ENCODE results near the gene NOS1AP.

NOS1AP gene

GRCh38 chr1:162213281-162213912 is 143.9 kb downstream of the NOS1AP start:
- Histone ChIP-seq H3K4me1 (ENCODE audit: control insufficient read depth, insufficient read depth, low read length) (peaks cover 42% of the 10 kb centered on the region), H3K27ac (ENCODE audit: low read depth, low read length) (peak overlapping the region; percentile 78), H3K27me3 (ENCODE audit: control insufficient read depth, insufficient read depth, low read length) (no peaks in the 10 kb centered on the region), H3K36me3 (ENCODE audit: control insufficient read depth, insufficient read depth, low read length) (no peaks in the 10 kb centered on the region), H3K4me3 (ENCODE audit: low read length) (no peak overlapping the region), H3K9ac (ENCODE audit: low read length) (no peak overlapping the region)

DNA sequence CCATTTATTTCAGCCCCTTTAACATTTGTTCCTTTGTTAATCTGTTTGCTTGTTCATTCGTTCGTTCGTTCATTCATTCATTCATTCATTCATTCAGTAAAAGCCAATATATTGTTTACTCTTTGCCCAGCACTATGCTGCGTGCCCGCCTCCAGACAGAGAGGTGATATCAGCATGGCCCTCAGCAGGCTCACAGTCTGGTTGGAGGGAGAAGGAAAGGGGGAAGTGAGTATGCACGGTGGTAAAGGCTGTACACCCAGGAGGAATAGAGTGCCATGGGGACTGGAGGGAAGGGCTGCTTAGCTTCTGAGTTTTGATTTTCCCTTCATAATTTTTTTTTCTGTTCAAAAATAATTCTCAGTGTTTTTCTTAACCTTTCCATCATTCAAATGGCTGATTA is 144.7 kb downstream of the NOS1AP start:
- H3K4me1 ChIP-seq (ENCODE audit: control insufficient read depth, insufficient read depth, low read length) = peaks cover 42% of the 10 kb centered on the region
- no peaks in the 10 kb centered on the region for H3K36me3 ChIP-seq (ENCODE audit: control insufficient read depth, insufficient read depth, low read length)
- no peaks in the 10 kb centered on the region for H3K27me3 ChIP-seq (ENCODE audit: control insufficient read depth, insufficient read depth, low read length)
- H3K4me3 ChIP-seq (ENCODE audit: low read length) = no peak overlapping the region
- no peak overlapping the region for H3K27ac ChIP-seq (ENCODE audit: low read depth, low read length)
- H3K9ac ChIP-seq (ENCODE audit: low read length) = no peak overlapping the region

DNA sequence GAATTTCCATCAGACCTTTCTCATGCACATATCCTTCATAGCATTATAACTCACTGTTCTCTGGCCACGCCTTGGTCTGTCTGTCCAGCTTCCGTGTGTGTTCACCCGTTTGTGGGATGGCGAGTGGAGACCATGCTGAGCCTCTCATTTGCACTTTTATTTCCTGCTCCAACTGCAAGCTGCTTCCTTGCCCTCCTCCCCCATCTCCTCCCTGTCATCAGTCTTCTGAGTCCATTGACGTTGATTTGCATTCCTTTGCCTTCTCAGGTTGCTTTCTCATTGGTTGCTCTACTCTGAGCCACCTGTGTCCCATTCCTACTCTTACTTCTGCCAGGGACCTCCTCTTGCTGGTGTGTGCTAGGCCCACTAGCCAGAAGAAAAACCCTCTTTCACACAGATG is 146.4 kb downstream of the NOS1AP start:
- peaks cover 42% of the 10 kb centered on the region for H3K4me1 ChIP-seq (ENCODE audit: control insufficient read depth, insufficient read depth, low read length)
- H3K4me3 ChIP-seq (ENCODE audit: low read length) = no peak overlapping the region
- no peak overlapping the region for H3K27ac ChIP-seq (ENCODE audit: low read depth, low read length)

DNA sequence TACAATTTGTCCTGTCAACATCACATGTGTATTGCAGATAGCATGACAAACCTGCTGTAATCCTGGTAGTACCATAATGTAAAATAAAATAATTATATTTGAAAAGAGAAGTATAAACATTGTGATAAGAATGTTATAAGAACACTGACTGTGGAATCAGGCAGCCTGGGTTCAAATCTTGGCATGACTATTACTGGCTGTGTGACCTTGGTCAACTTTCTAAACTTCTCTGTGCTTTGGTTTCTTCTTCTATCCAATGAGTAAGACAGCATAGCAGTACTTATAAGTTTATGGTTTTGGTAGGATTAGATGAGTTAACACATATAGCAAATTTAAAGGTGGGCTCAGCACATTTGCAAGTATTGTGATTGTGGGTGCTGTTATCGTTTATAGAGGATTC is 147.1 kb downstream of the NOS1AP start:
- Histone ChIP-seq H3K27me3 (ENCODE audit: control insufficient read depth, insufficient read depth, low read length) (no peaks in the 10 kb centered on the region), H3K9ac (ENCODE audit: low read length) (no peak overlapping the region), H3K27ac (ENCODE audit: low read depth, low read length) (no peak overlapping the region), H3K4me3 (ENCODE audit: low read length) (no peak overlapping the region), H3K36me3 (ENCODE audit: control insufficient read depth, insufficient read depth, low read length) (no peaks in the 10 kb centered on the region), H3K4me1 (ENCODE audit: control insufficient read depth, insufficient read depth, low read length) (peaks cover 42% of the 10 kb centered on the region)

More for the DNA sequence above, 146.4 kb downstream of the NOS1AP start:
- H3K36me3 ChIP-seq (ENCODE audit: control insufficient read depth, insufficient read depth, low read length) = no peaks in the 10 kb centered on the region
- no peaks in the 10 kb centered on the region for H3K27me3 ChIP-seq (ENCODE audit: control insufficient read depth, insufficient read depth, low read length)
- H3K9ac ChIP-seq (ENCODE audit: low read length) = no peak overlapping the region

DNA sequence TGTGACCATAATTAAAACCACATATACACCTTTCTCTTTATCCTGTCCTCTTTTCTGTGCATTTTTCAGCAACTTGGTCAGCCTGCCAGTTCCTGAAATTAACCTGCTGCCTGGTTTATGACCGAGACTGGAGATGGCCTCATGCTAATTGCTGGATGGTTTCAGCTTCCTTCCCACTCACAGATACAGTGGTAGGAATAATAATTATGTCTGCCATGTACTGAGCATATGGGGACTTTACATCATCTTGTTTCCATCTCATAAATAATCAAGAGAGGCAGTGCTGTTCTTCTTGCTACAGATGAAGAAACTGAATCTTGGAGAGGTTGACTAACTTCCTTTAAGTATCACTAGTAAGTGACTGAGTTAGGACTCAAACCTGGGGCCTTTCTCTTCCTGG is 148.2 kb downstream of the NOS1AP start:
- H3K4me1 ChIP-seq (ENCODE audit: control insufficient read depth, insufficient read depth, low read length) = peaks cover 34% of the 10 kb centered on the region
- no peak overlapping the region for H3K27ac ChIP-seq (ENCODE audit: low read depth, low read length)
- H3K36me3 ChIP-seq (ENCODE audit: control insufficient read depth, insufficient read depth, low read length) = no peaks in the 10 kb centered on the region
- no peak overlapping the region for H3K4me3 ChIP-seq (ENCODE audit: low read length)
- H3K9ac ChIP-seq (ENCODE audit: low read length) = no peak overlapping the region
- H3K27me3 ChIP-seq (ENCODE audit: control insufficient read depth, insufficient read depth, low read length) = no peaks in the 10 kb centered on the region

- Histone ChIP-seq H3K27me3 (ENCODE audit: control insufficient read depth, insufficient read depth, low read length) (no peaks in the 10 kb centered on the region), H3K4me1 (ENCODE audit: control insufficient read depth, insufficient read depth, low read length) (peaks cover 27% of the 10 kb centered on the region), H3K4me3 (ENCODE audit: low read length) (no peak overlapping the region), H3K27ac (ENCODE audit: low read depth, low read length) (no peak overlapping the region), H3K36me3 (ENCODE audit: control insufficient read depth, insufficient read depth, low read length) (no peaks in the 10 kb centered on the region), H3K9ac (ENCODE audit: low read length) (no peak overlapping the region)
These were observed 149.1 kb downstream of the NOS1AP start for GRCh38 chr1:162218546-162218945.

DNA sequence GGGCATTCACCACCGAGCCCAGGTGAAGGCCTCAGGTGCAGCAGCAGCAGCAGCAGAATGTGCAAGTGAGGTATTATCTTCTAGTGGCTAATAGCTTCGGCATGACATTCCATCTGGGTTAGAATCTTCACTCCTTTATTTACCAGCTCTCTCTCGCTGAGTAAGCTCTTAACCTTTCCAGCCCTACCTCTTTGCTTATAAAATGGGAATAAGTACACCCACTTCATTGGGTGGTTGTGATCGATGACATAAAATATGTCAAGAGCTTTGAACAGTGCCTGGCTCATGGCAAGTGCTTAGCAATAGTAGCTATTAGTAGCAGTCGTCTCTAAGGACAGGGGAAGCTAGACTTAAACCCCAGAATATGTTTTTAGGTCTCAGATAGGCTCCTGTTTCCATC is 149.5 kb downstream of the NOS1AP start:
- Histone ChIP-seq H3K4me3 (ENCODE audit: low read length) (no peak overlapping the region), H3K4me1 (ENCODE audit: control insufficient read depth, insufficient read depth, low read length) (peaks cover 23% of the 10 kb centered on the region), H3K27me3 (ENCODE audit: control insufficient read depth, insufficient read depth, low read length) (no peaks in the 10 kb centered on the region), H3K27ac (ENCODE audit: low read depth, low read length) (no peak overlapping the region), H3K36me3 (ENCODE audit: control insufficient read depth, insufficient read depth, low read length) (no peaks in the 10 kb centered on the region), H3K9ac (ENCODE audit: low read length) (no peak overlapping the region)

- H3K27me3 ChIP-seq (ENCODE audit: control insufficient read depth, insufficient read depth, low read length) = no peaks in the 10 kb centered on the region
- H3K27ac ChIP-seq (ENCODE audit: low read depth, low read length) = no peak overlapping the region
- H3K36me3 ChIP-seq (ENCODE audit: control insufficient read depth, insufficient read depth, low read length) = no peaks in the 10 kb centered on the region
- H3K4me3 ChIP-seq (ENCODE audit: low read length) = no peak overlapping the region
- H3K4me1 ChIP-seq (ENCODE audit: control insufficient read depth, insufficient read depth, low read length) = peaks cover 19% of the 10 kb centered on the region
- H3K9ac ChIP-seq (ENCODE audit: low read length) = no peak overlapping the region
These were observed 150.0 kb downstream of the NOS1AP start for GRCh38 chr1:162219461-162219860.

DNA sequence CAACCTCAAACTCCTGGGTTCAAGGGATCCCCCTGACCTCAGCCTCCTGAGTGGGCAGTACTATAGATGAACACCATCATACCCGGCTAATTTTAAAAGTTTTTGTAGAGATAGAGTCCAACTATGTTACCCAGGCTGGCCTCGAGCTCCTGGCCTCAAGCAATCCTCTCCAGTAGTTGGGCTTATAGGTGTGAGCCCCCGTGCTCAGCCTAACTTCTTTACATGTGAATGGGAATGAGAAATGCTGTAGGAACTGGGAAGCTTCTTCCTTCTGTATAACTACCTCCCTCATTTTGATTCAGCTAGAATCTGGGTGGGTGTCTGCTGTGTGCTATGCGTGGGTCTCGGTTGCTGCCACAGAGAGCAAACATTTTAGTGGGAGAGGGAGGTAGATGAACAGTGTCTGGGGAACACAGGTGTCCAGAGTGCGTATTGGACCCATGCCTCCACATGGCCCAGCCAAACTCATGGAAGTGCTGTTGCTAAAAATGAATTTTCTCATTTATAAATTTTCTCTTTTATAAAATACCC is 150.6 kb downstream of the NOS1AP start:
- no peak overlapping the region for H3K27ac ChIP-seq (ENCODE audit: low read depth, low read length)

DNA sequence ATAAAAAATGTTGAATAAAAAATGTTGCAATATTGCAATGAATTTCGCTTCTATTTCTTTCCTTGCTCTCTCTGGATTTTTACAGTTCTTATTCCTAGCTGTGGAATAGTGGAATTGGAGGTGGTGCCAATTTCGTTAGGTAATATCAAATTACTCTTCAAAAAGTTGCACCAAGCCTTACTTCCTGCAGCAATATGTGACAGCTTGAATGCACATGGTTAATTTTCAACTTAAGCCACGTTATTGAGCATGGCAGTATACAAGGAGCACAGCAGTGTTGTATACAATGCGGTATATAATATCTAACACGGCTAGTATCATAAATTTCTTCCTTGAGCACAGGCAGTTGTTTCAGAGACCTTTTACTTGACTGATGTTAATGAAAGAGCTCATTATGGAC is 152.5 kb downstream of the NOS1AP start:
- H3K4me1 ChIP-seq (ENCODE audit: control insufficient read depth, insufficient read depth, low read length) = peaks cover 12% of the 10 kb centered on the region
- no peak overlapping the region for H3K9ac ChIP-seq (ENCODE audit: low read length)

More for the DNA sequence above, 150.6 kb downstream of the NOS1AP start:
- Histone ChIP-seq H3K27me3 (ENCODE audit: control insufficient read depth, insufficient read depth, low read length) (no peaks in the 10 kb centered on the region), H3K4me1 (ENCODE audit: control insufficient read depth, insufficient read depth, low read length) (peaks cover 16% of the 10 kb centered on the region), H3K4me3 (ENCODE audit: low read length) (no peak overlapping the region), H3K9ac (ENCODE audit: low read length) (no peak overlapping the region), H3K36me3 (ENCODE audit: control insufficient read depth, insufficient read depth, low read length) (no peaks in the 10 kb centered on the region)

DNA sequence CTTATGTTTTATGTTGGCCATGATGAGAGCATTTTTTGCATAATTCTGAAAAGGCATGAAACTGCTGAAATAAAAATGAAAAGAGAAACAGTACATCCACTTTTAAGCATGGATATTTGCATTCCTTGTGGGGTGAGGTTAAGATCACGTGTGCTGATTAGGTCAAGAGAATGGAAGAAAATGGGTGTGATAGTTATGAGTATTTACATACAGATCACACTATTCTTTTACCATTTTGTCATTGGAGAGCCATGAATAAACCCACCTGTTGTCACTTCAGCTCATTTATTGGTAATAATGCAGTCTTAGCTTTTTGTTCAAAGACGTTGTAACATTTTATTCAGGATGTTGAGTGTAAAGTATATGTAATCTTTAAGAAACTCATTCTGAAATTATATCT is 153.2 kb downstream of the NOS1AP start:
- Histone ChIP-seq H3K27me3 (ENCODE audit: control insufficient read depth, insufficient read depth, low read length) (no peaks in the 10 kb centered on the region), H3K27ac (ENCODE audit: low read depth, low read length) (no peak overlapping the region), H3K36me3 (ENCODE audit: control insufficient read depth, insufficient read depth, low read length) (no peaks in the 10 kb centered on the region), H3K4me1 (ENCODE audit: control insufficient read depth, insufficient read depth, low read length) (peaks cover 12% of the 10 kb centered on the region), H3K9ac (ENCODE audit: low read length) (no peak overlapping the region), H3K4me3 (ENCODE audit: low read length) (no peak overlapping the region)

More for the DNA sequence above, 152.5 kb downstream of the NOS1AP start:
- Histone ChIP-seq H3K27ac (ENCODE audit: low read depth, low read length) (no peak overlapping the region), H3K27me3 (ENCODE audit: control insufficient read depth, insufficient read depth, low read length) (no peaks in the 10 kb centered on the region), H3K4me3 (ENCODE audit: low read length) (no peak overlapping the region), H3K36me3 (ENCODE audit: control insufficient read depth, insufficient read depth, low read length) (no peaks in the 10 kb centered on the region)

- Histone ChIP-seq H3K27me3 (ENCODE audit: control insufficient read depth, insufficient read depth, low read length) (no peaks in the 10 kb centered on the region), H3K9ac (ENCODE audit: low read length) (no peak overlapping the region), H3K36me3 (ENCODE audit: control insufficient read depth, insufficient read depth, low read length) (no peaks in the 10 kb centered on the region), H3K4me3 (ENCODE audit: low read length) (no peak overlapping the region), H3K4me1 (ENCODE audit: control insufficient read depth, insufficient read depth, low read length) (peaks cover 6% of the 10 kb centered on the region), H3K27ac (ENCODE audit: low read depth, low read length) (no peak overlapping the region)
These were observed 154.0 kb downstream of the NOS1AP start for GRCh38 chr1:162223488-162223887.

DNA sequence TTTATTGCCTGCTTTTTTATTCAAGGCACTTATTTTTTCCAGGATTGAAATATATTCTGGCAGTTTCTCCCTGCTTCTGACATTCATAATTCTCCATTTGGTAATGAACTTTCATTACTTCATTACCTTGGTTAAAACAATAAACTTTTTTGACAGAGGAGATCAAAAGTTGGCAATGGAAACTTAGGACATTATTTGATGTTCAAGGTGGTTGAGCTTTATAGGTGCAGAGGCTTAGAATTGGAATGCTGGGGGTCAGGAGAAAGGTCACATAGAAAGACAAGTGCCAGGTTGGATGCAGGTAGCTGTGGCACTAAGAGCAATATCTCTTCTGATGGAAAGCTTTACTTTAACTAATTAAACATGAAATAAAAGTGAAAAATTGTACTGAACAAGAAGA is 154.8 kb downstream of the NOS1AP start:
- no peaks in the 10 kb centered on the region for H3K27me3 ChIP-seq (ENCODE audit: control insufficient read depth, insufficient read depth, low read length)
- H3K36me3 ChIP-seq (ENCODE audit: control insufficient read depth, insufficient read depth, low read length) = no peaks in the 10 kb centered on the region
- H3K9ac ChIP-seq (ENCODE audit: low read length) = no peak overlapping the region
- no peak overlapping the region for H3K4me3 ChIP-seq (ENCODE audit: low read length)
- no peak overlapping the region for H3K27ac ChIP-seq (ENCODE audit: low read depth, low read length)
- H3K4me1 ChIP-seq (ENCODE audit: control insufficient read depth, insufficient read depth, low read length) = peaks cover 1% of the 10 kb centered on the region

Data from rectal smooth muscle tissue (tissue), 1 donor.